SK-N-SH (cell line): ENCODE results near the gene TMPRSS12. TPM values are rescaled to one million over a fixed set of nuclear protein-coding genes. Genes with fewer than 3 reads are reported as not detected.
"Not testable (repeated sequence)": the region's sequence is repeated elsewhere in the genome, so short reads cannot be mapped to it uniquely, and the experiment has no call there.

Source experiments
- CTCF ChIA-PET: fragments of 300-600, 350-600 bp; formaldehyde crosslinking; extraction: SDS; loops from one replicate; lab custom pipeline; 2021; lab: Yijun Ruan, JAX
- POLR2A ChIA-PET: fragments of 350-600 bp; sonication (Branson Sonifier 250); formaldehyde crosslinking; extraction: SDS; loops from one replicate; lab custom pipeline; 2020; ENCODE audit warnings: antibody characterized with exemption, inconsistent platforms; lab: Yijun Ruan, JAX
- DNase-seq: peaks from one replicate; pipeline ENCODE4 v3.0.0; 2012
- H2AFZ ChIP-seq: fragments of 200-600 bp; sonication (generic); 2 replicates; pipeline ENCODE4 v1.8.1; 2016; ENCODE audit warnings: antibody characterized with exemption, mild to moderate bottlenecking, low read depth
- H3F3A ChIP-seq: fragments of 200-600 bp; sonication (generic); replicated peaks from 2 replicates; pipeline ENCODE3; 2016; ENCODE audit warnings: antibody characterized with exemption, mild to moderate bottlenecking; ENCODE audit not compliant: insufficient read depth
- H3K27ac ChIP-seq, 2 experiments: fragments of 200-500 bp in 1 of 2; fragments of 200-600 bp in 1 of 2; sonication (Bioruptor generic) in 1 of 2; sonication (generic), shearing (Covaris generic) in 1 of 2; 2 replicates each; pipeline versions ENCODE4 v1.5.1 to v1.6.1; 2014 to 2016; ENCODE audit warnings: low read depth in 2 of 2, inconsistent platforms in 1 of 2, low read length in 1 of 2, mild to moderate bottlenecking in 1 of 2, mixed read lengths in 1 of 2
- H3K27me3 ChIP-seq: fragments of 200-600 bp; sonication (generic), shearing (Covaris generic); 2 replicates; pipeline ENCODE4 v1.6.1; 2016; ENCODE audit warnings: mixed run types; ENCODE audit not compliant: insufficient read depth
- H3K36me3 ChIP-seq, 2 experiments: fragments of 200-500 bp in 1 of 2; fragments of 200-600 bp in 1 of 2; sonication (Bioruptor generic) in 1 of 2; sonication (generic) in 1 of 2; replicated peaks in 1 of 2; 2 replicates each; pipeline versions ENCODE3 to v1.5.1; 2014 to 2016; ENCODE audit warnings: low read length in 1 of 2, mild to moderate bottlenecking in 1 of 2; ENCODE audit not compliant: insufficient read depth in 2 of 2, control insufficient read depth in 1 of 2
- H3K4me1 ChIP-seq, 2 experiments: fragments of 200-500 bp in 1 of 2; fragments of 200-600 bp in 1 of 2; sonication (Bioruptor generic) in 1 of 2; sonication (generic), shearing (Covaris generic) in 1 of 2; 2 replicates each; pipeline versions ENCODE4 v1.5.1 to v1.6.1; 2014 to 2016; ENCODE audit warnings: low read depth in 1 of 2, low read length in 1 of 2, mixed run types in 1 of 2; ENCODE audit not compliant: insufficient read depth in 2 of 2, control insufficient read depth in 1 of 2
- H3K4me2 ChIP-seq: fragments of 200-600 bp; sonication (generic), shearing (Covaris generic); 2 replicates; pipeline ENCODE4 v1.6.1; 2017; ENCODE audit warnings: mixed run types
- H3K4me3 ChIP-seq, 2 experiments: fragments of 200-500 bp in 1 of 2; fragments of 200-600 bp in 1 of 2; sonication (Bioruptor generic) in 1 of 2; sonication (generic), shearing (Covaris generic) in 1 of 2; 2 replicates each; pipeline versions ENCODE4 v1.5.1 to v1.8.1; 2014 to 2016; ENCODE audit warnings: low read depth in 2 of 2, inconsistent platforms in 1 of 2, low read length in 1 of 2, mild to moderate bottlenecking in 1 of 2, mixed read lengths in 1 of 2, moderate library complexity in 1 of 2
- H3K79me2 ChIP-seq: fragments of 200-600 bp; sonication (generic); 2 replicates; pipeline ENCODE4 v1.8.1; 2017; ENCODE audit warnings: mild to moderate bottlenecking; ENCODE audit not compliant: insufficient read depth
- H3K9ac ChIP-seq: fragments of 200-600 bp; sonication (generic); 2 replicates; pipeline ENCODE4 v1.6.1; 2017; ENCODE audit warnings: mixed run types
- H3K9me2 ChIP-seq: fragments of 200-600 bp; sonication (generic); 2 replicates; pipeline ENCODE4 v1.6.1; 2017; ENCODE audit warnings: mixed run types
- H3K9me3 ChIP-seq: fragments of 200-600 bp; sonication (generic); 2 replicates; pipeline ENCODE4 v1.6.1; 2017; ENCODE audit warnings: mixed run types, mild to moderate bottlenecking, moderate library complexity
- H4K20me1 ChIP-seq: fragments of 200-600 bp; sonication (generic); 2 replicates; pipeline ENCODE4 v1.6.1; 2017; ENCODE audit warnings: mild to moderate bottlenecking, mixed run types; ENCODE audit not compliant: insufficient read depth
- CTCF ChIP-seq: fragments of 200-600 bp; sonication (generic); IDR thresholded peaks from 2 replicates; pipeline ENCODE4 v1.6.1; 2017; ENCODE audit warnings: antibody characterized with exemption, mild to moderate bottlenecking, moderate library complexity
- ELF1 ChIP-seq: IDR thresholded peaks from 2 replicates; pipeline ENCODE4 v1.4.0; 2012
- EZH2phosphoT487 ChIP-seq: fragments of 200-600 bp; sonication (generic); IDR thresholded peaks from 2 replicates; pipeline ENCODE4 v1.6.1; 2017; ENCODE audit warnings: low read depth, mixed run types, mild to moderate bottlenecking, antibody characterized with exemption, moderate library complexity, borderline replicate concordance
- GABPA ChIP-seq: IDR thresholded peaks from 2 replicates; pipeline ENCODE4 v1.4.0; 2012; ENCODE audit warnings: low read depth, mild to moderate bottlenecking
- PBX3 ChIP-seq: IDR thresholded peaks from 2 replicates; pipeline ENCODE4; 2012
- RCOR1 ChIP-seq: fragments of 150-350 bp; IDR thresholded peaks from 2 replicates; pipeline ENCODE4 v1.6.1; 2017; ENCODE audit warnings: antibody characterized with exemption, low read length
- REST ChIP-seq: IDR thresholded peaks from 2 replicates; pipeline ENCODE4 v1.6.1; 2012; ENCODE audit warnings: mild to moderate bottlenecking, low read depth, low read length, moderate library complexity
- YY1 ChIP-seq: IDR thresholded peaks from 2 replicates; pipeline ENCODE4 v1.4.0; 2012; ENCODE audit warnings: low read depth, mild to moderate bottlenecking
- ZBTB33 ChIP-seq: IDR thresholded peaks from 2 replicates; pipeline ENCODE4 v1.4.0; 2012; ENCODE audit warnings: low read depth, borderline replicate concordance
- WGBS: methylation state at CpG from one replicate; pipeline ENCODE4 v1.1.6; 2017; ENCODE audit warnings: low lambda C conversion rate; 5-methylcytosine and 5-hydroxymethylcytosine counted together
- polyA plus RNA-seq, 3 experiments: library from polyadenylated mRNA; depleted of rRNA; stranded (reverse); fragments of >200 nt; gene quantifications; 2 replicates each; pipeline ENCODE4 v1.2.3, GENCODE V29; 2012

TMPRSS12 gene
- polyA plus RNA-seq, 1 of the 3 experiments (the other 2 are of a cell fraction): not detected

GRCh38 chr12:50828886-50829285 lies 13.8 kb upstream of the TMPRSS12 start:
- no peak overlapping the region for H2AFZ ChIP-seq
- H3K4me3 ChIP-seq: no peak overlapping the region
- DNase-seq: no peak
- H3K27ac ChIP-seq: no peak overlapping the region
- H3K4me1 ChIP-seq: no peaks in the 10 kb centered on the region; a peak in 1 of 4 replicates
- WGBS: 70% methylated on average over 2 of the region's 2 CpGs
- TF ChIP-seq EZH2phosphoT487 (no peak), PBX3 (no peak), YY1 (no peak), GABPA (no peak), REST (no peak)
- TF ChIP-seq, all 33 proteins: peak for 0
- H3K9me2 ChIP-seq: no peaks in the 10 kb centered on the region
- no peaks in the 10 kb centered on the region for H3K9me3 ChIP-seq
- POLR2A ChIA-PET: no interaction called here
- H3K4me2 ChIP-seq: no peak overlapping the region
- no peaks in the 10 kb centered on the region for H4K20me1 ChIP-seq
- no peaks in the 10 kb centered on the region for H3K36me3 ChIP-seq
- no peaks in the 10 kb centered on the region for H3K79me2 ChIP-seq
- H3K27me3 ChIP-seq: no peaks in the 10 kb centered on the region
- H3K9ac ChIP-seq: no peak overlapping the region
- CTCF ChIA-PET: interaction anchor here (1.3 to 10.6 kb wide), 2 partner anchors 64 to 159 kb away, joined by 3 to 186 read pairs; no protein-coding TSS in a partner anchor
- H3F3A ChIP-seq: peaks cover 4% of the 10 kb centered on the region

GRCh38 chr12:50833801-50834200 lies 8.9 kb upstream of the TMPRSS12 start:
- H3K27me3 ChIP-seq, POLR2A ChIA-PET: not testable (repeated sequence)
- CTCF ChIA-PET: interaction anchor here (1.1 kb wide), 1 partner anchor 153 kb away, joined by 6 read pairs; no protein-coding TSS in a partner anchor

GRCh38 chr12:50839042-50839441 lies 3.7 kb upstream of the TMPRSS12 start:
- no peak overlapping the region for H3K4me2 ChIP-seq
- no peak overlapping the region for H3K27ac ChIP-seq
- H3K79me2 ChIP-seq: no peaks in the 10 kb centered on the region
- H3K9me2 ChIP-seq: no peaks in the 10 kb centered on the region
- H3F3A ChIP-seq: no peaks in the 10 kb centered on the region
- no peaks in the 10 kb centered on the region for H3K36me3 ChIP-seq
- DNase-seq: no peak
- no peak overlapping the region for H3K9ac ChIP-seq
- POLR2A ChIA-PET: no interaction called here
- no peaks in the 10 kb centered on the region for H3K9me3 ChIP-seq
- no peaks in the 10 kb centered on the region for H3K4me1 ChIP-seq
- no peaks in the 10 kb centered on the region for H4K20me1 ChIP-seq
- H2AFZ ChIP-seq: no peak overlapping the region
- CTCF ChIA-PET: interaction anchor here (0.6 kb wide), 1 partner anchor 91 kb away, joined by 3 read pairs; no protein-coding TSS in a partner anchor
- 87% methylated on average over 2 of the region's 2 CpGs for WGBS
- no peaks in the 10 kb centered on the region for H3K27me3 ChIP-seq
- no peak overlapping the region for H3K4me3 ChIP-seq
- no peak for TF ChIP-seq CTCF
- TF ChIP-seq PBX3: no peak
- no peak for TF ChIP-seq ZBTB33
- TF ChIP-seq GABPA: no peak
- TF ChIP-seq ELF1: no peak
- no peak for TF ChIP-seq RCOR1

More at GRCh38 chr12:50833801-50834200, 8.9 kb upstream of the TMPRSS12 start:
- not testable (repeated sequence) for H4K20me1 ChIP-seq, H3K4me1 ChIP-seq, H3K9me3 ChIP-seq, H3K36me3 ChIP-seq, H2AFZ ChIP-seq, DNase-seq, H3K4me2 ChIP-seq, H3K9me2 ChIP-seq, H3K9ac ChIP-seq, H3F3A ChIP-seq, H3K79me2 ChIP-seq, H3K4me3 ChIP-seq, H3K27ac ChIP-seq
